Lower leg skin (tissue), 3 donors: Measurements from ENCODE around the gene CNTFR.

Experiments used
- POLR2A ChIP-seq, 2 donors: fragments of 450-650 bp; IDR thresholded peaks; one replicate each; pipeline ENCODE4 v1.6.1; 2016 to 2017; ENCODE audit warnings: antibody characterized with exemption in 2 of 2, mild to moderate bottlenecking in 1 of 2, moderate library complexity in 1 of 2
- TF ChIP-seq, protein P1 (sequence below), 3 donors: fragments of 450-650 bp; IDR thresholded peaks; one replicate each; pipeline ENCODE4 v1.5.1; 2016; ENCODE audit warnings: antibody characterized with exemption in 3 of 3, mild to moderate bottlenecking in 3 of 3, moderate library complexity in 2 of 3

GRCh38 chr9:34638138-34638445 lies 48.6 kb upstream of the CNTFR start:
- TF ChIP-seq, protein P1, sequence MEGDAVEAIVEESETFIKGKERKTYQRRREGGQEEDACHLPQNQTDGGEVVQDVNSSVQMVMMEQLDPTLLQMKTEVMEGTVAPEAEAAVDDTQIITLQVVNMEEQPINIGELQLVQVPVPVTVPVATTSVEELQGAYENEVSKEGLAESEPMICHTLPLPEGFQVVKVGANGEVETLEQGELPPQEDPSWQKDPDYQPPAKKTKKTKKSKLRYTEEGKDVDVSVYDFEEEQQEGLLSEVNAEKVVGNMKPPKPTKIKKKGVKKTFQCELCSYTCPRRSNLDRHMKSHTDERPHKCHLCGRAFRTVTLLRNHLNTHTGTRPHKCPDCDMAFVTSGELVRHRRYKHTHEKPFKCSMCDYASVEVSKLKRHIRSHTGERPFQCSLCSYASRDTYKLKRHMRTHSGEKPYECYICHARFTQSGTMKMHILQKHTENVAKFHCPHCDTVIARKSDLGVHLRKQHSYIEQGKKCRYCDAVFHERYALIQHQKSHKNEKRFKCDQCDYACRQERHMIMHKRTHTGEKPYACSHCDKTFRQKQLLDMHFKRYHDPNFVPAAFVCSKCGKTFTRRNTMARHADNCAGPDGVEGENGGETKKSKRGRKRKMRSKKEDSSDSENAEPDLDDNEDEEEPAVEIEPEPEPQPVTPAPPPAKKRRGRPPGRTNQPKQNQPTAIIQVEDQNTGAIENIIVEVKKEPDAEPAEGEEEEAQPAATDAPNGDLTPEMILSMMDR (IDR thresholded peaks at IDR 0.05) = no peak
- TF ChIP-seq POLR2A (IDR thresholded peaks at IDR 0.05) = no peak
